ENCODE measurements around the gene RBMS1. TPM values are rescaled to one million over a fixed set of nuclear protein-coding genes. Genes with fewer than 3 reads are reported as not detected.
A peak's percentile ranks its signal among the peaks of the same experiment; 100 is the strongest.

RBMS1 gene
- polyA plus RNA-seq, 2 of the 4 experiments (the other 2 are of a cell fraction): 51.9 to 108 TPM

DNA sequence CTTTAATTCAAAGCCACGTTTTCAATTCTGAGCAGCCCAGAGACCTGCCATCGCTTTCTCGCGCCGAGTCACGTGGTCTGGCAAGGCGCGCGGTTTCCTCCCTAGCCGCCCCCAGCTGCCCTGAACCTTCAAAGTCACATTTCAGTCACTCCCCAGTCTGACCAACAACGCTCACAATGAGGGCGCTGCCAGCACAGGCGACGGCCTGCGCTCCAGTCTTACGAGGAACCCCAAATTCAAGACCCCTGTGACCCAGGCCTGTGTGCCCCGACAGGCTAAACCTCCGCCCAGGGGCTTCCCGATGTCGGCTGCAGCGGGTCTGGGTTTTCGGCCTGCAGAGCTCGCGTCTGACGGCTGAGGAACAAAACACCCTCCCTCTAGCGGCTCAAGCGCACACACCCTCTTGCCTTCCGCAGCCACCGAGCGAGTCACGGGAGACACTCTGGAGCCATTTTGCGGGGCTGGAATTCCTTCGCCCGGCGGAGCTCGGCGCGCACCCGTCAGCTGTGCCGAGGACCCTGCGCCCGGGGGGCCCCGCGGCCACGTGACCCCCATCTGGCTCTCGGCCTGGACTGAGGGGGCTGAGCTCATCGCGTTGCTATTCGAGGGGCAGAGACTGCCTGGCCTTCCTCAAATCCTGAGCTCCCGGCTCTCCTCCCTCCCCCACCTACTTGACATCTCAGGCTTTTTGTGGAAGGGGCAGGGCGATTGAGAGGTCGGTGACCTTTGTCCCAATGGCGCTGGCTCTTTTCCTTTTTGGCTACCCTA, 223.6 kb downstream of the RBMS1 start (continued):
- TF ChIP-seq, protein P1, sequence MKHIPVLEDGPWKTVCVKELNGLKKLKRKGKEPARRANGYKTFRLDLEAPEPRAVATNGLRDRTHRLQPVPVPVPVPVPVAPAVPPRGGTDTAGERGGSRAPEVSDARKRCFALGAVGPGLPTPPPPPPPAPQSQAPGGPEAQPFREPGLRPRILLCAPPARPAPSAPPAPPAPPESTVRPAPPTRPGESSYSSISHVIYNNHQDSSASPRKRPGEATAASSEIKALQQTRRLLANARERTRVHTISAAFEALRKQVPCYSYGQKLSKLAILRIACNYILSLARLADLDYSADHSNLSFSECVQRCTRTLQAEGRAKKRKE (CRISPR knock-in tag; IDR thresholded peaks at IDR 0.05; ENCODE audit: low read depth): peak; percentile 34; the same call in 1 of the 2 replicates
- TF ChIP-seq JUNB (IDR thresholded peaks at IDR 0.05) (peak; percentile 52; the same call in 1 of the 2 replicates), PHF8 (IDR thresholded peaks at IDR 0.05; ENCODE audit: borderline replicate concordance, low read depth) (no peak), POLR2AphosphoS2 (conservative IDR thresholded peaks at IDR 0.05; ENCODE audit: low read length) (peak; percentile 93), EP300 (IDR thresholded peaks at IDR 0.05) (peak in 1 of 2 experiments; percentile 51; a peak in 1 of 5 replicates), RAD21 (conservative IDR thresholded peaks at IDR 0.05 in 1 of 2, IDR thresholded peaks at IDR 0.05 in 1 of 2) (peak; percentile 44 to 73)
- TF ChIP-seq, protein P2, sequence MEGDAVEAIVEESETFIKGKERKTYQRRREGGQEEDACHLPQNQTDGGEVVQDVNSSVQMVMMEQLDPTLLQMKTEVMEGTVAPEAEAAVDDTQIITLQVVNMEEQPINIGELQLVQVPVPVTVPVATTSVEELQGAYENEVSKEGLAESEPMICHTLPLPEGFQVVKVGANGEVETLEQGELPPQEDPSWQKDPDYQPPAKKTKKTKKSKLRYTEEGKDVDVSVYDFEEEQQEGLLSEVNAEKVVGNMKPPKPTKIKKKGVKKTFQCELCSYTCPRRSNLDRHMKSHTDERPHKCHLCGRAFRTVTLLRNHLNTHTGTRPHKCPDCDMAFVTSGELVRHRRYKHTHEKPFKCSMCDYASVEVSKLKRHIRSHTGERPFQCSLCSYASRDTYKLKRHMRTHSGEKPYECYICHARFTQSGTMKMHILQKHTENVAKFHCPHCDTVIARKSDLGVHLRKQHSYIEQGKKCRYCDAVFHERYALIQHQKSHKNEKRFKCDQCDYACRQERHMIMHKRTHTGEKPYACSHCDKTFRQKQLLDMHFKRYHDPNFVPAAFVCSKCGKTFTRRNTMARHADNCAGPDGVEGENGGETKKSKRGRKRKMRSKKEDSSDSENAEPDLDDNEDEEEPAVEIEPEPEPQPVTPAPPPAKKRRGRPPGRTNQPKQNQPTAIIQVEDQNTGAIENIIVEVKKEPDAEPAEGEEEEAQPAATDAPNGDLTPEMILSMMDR (IDR thresholded peaks at IDR 0.05): peak; percentile 43
- TF ChIP-seq, protein P3, sequence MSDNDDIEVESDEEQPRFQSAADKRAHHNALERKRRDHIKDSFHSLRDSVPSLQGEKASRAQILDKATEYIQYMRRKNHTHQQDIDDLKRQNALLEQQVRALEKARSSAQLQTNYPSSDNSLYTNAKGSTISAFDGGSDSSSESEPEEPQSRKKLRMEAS (IDR thresholded peaks at IDR 0.05): peak; percentile 94
- TF ChIP-seq, protein P4, sequence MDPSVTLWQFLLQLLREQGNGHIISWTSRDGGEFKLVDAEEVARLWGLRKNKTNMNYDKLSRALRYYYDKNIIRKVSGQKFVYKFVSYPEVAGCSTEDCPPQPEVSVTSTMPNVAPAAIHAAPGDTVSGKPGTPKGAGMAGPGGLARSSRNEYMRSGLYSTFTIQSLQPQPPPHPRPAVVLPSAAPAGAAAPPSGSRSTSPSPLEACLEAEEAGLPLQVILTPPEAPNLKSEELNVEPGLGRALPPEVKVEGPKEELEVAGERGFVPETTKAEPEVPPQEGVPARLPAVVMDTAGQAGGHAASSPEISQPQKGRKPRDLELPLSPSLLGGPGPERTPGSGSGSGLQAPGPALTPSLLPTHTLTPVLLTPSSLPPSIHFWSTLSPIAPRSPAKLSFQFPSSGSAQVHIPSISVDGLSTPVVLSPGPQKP (IDR thresholded peaks at IDR 0.05; ENCODE audit: low read depth, low read length): no peak
- TF ChIP-seq, protein P5, sequence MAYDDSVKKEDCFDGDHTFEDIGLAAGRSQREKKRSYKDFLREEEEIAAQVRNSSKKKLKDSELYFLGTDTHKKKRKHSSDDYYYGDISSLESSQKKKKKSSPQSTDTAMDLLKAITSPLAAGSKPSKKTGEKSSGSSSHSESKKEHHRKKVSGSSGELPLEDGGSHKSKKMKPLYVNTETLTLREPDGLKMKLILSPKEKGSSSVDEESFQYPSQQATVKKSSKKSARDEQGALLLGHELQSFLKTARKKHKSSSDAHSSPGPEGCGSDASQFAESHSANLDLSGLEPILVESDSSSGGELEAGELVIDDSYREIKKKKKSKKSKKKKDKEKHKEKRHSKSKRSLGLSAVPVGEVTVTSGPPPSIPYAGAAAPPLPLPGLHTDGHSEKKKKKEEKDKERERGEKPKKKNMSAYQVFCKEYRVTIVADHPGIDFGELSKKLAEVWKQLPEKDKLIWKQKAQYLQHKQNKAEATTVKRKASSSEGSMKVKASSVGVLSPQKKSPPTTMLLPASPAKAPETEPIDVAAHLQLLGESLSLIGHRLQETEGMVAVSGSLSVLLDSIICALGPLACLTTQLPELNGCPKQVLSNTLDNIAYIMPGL (CRISPR knock-in tag; IDR thresholded peaks at IDR 0.05; ENCODE audit: borderline replicate concordance): peak; percentile 23; the same call in 1 of the 2 replicates

DNA sequence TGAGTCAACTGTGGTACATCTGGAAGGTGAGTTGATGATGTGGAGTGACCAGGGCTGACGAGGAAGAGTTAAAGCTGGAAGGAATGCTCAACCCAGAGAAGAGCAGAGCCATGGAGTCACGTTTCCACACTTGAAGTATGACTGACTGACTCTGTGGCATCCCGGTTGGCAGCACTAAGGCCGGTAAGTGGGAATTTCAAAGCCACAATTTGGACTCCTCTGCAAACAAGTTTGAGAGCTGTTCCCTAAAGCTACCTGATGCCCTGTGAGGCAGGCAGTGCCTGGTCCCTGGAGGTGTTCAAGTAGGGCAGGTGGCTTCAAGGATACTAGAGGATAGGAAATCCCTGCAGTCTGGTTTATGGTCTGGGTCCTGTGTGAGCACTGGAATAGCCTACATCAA, 224.2 kb downstream of the RBMS1 start:
- H3K4me3 ChIP-seq: peak overlapping the region; percentile 39
- CTCF ChIA-PET: interaction anchor here (0.7 to 5.1 kb wide), 20 partner anchors 12 to 735 kb away, joined by 3 to 65 read pairs (median 5); no protein-coding TSS in a partner anchor

More for the DNA sequence above, 224.2 kb downstream of the RBMS1 start:
- TF ChIP-seq BHLHE40 (IDR thresholded peaks at IDR 0.05; ENCODE audit: low read depth, low read length) (no peak), PHF8 (IDR thresholded peaks at IDR 0.05; ENCODE audit: borderline replicate concordance, low read depth) (no peak), FOXS1 (CRISPR knock-in tag; IDR thresholded peaks at IDR 0.05) (no peak), RCOR1 (IDR thresholded peaks at IDR 0.05; ENCODE audit: low read depth, low read length) (no peak), CHD4 (IDR thresholded peaks at IDR 0.05; ENCODE audit: borderline replicate concordance) (no peak), HOXA7 (CRISPR knock-in tag; IDR thresholded peaks at IDR 0.05) (no peak), HDAC2 (IDR thresholded peaks at IDR 0.05) (no peak), EHMT2 (IDR thresholded peaks at IDR 0.05; ENCODE audit: low read depth) (no peak), ZFP36 (IDR thresholded peaks at IDR 0.05; ENCODE audit: borderline replicate concordance, partially characterized antibody) (no peak)
- TF ChIP-seq, protein P1 (CRISPR knock-in tag; IDR thresholded peaks at IDR 0.05; ENCODE audit: low read depth): no peak
- TF ChIP-seq, protein P6, sequence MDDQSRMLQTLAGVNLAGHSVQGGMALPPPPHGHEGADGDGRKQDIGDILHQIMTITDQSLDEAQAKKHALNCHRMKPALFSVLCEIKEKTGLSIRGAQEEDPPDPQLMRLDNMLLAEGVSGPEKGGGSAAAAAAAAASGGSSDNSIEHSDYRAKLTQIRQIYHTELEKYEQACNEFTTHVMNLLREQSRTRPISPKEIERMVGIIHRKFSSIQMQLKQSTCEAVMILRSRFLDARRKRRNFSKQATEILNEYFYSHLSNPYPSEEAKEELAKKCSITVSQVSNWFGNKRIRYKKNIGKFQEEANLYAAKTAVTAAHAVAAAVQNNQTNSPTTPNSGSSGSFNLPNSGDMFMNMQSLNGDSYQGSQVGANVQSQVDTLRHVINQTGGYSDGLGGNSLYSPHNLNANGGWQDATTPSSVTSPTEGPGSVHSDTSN (IDR thresholded peaks at IDR 0.05): no peak
- Histone ChIP-seq H3K4me2 (peak overlapping the region; percentile 87), H3K9me3 (no peaks in the 10 kb centered on the region), H3K4me1 (peaks cover 68% of the 10 kb centered on the region), H3K27ac (peak overlapping the region; percentile 94 to 96)
- ATAC-seq (peak in 1 of 2 experiments; percentile 16; a peak in 2 of 6 replicates), FAIRE-seq (no peak), DNase-seq (ENCODE audit: low read depth in 1 of 2, low spot score in 1 of 2) (no peak)
- 81% methylated on average over 4 of the region's 4 CpGs for WGBS (ENCODE audit: missing lambda C conversion rate)
- POLR2A ChIA-PET: interaction anchor here (1.0 to 2.0 kb wide), 5 partner anchors 9 to 60 kb away, joined by 3 to 10 read pairs (median 6); no protein-coding TSS in a partner anchor
